IPS-20b (cell line): ENCODE results near the gene HOXC6.

Source experiments
- H3K27ac ChIP-seq: one replicate; pipeline ENCODE4 v1.5.1; 2013; ENCODE audit warnings: low read length
- H3K27me3 ChIP-seq: 2 replicates; pipeline ENCODE4 v1.6.1; 2013; ENCODE audit warnings: mild to moderate bottlenecking, low read length, inconsistent platforms; ENCODE audit not compliant: insufficient read depth
- H3K36me3 ChIP-seq: 2 replicates; pipeline ENCODE4 v1.6.1; 2013; ENCODE audit warnings: low read depth, mild to moderate bottlenecking, inconsistent platforms, low read length, moderate library complexity; ENCODE audit not compliant: insufficient read depth
- H3K4me1 ChIP-seq: 2 replicates; pipeline ENCODE4 v1.6.1; 2013; ENCODE audit warnings: mild to moderate bottlenecking, control low read depth, inconsistent platforms, low read length, moderate library complexity; ENCODE audit not compliant: insufficient read depth
- H3K4me3 ChIP-seq: 2 replicates; pipeline ENCODE4 v1.5.1; 2013; ENCODE audit warnings: mild to moderate bottlenecking, low read length, inconsistent platforms
- H3K9ac ChIP-seq: 2 replicates; pipeline ENCODE4 v1.6.1; 2013; ENCODE audit warnings: low read depth, mild to moderate bottlenecking, inconsistent platforms, low read length, moderate library complexity
- H3K9me3 ChIP-seq: 2 replicates; pipeline ENCODE4 v1.6.1; 2013; ENCODE audit warnings: mild to moderate bottlenecking, low read depth, low read length, inconsistent platforms; ENCODE audit not compliant: insufficient read depth

HOXC6 gene

GRCh38 chr12:54045401-54045800 lies 17.2 kb downstream of the HOXC6 start:
- Histone ChIP-seq H3K4me3 (no peak overlapping the region), H3K9me3 (peaks cover 4% of the 10 kb centered on the region; the same call in 1 of the 2 replicates), H3K36me3 (no peaks in the 10 kb centered on the region), H3K9ac (no peak overlapping the region), H3K27ac (no peak overlapping the region), H3K4me1 (no peaks in the 10 kb centered on the region), H3K27me3 (peaks cover 100% of the 10 kb centered on the region)

GRCh38 chr12:54045868-54046521 lies 17.8 kb downstream of the HOXC6 start:
- Histone ChIP-seq H3K4me3 (no peak overlapping the region), H3K36me3 (no peaks in the 10 kb centered on the region), H3K4me1 (no peaks in the 10 kb centered on the region), H3K27me3 (peaks cover 100% of the 10 kb centered on the region), H3K9me3 (peaks cover 4% of the 10 kb centered on the region; the same call in 1 of the 2 replicates), H3K27ac (no peak overlapping the region), H3K9ac (no peak overlapping the region)

DNA sequence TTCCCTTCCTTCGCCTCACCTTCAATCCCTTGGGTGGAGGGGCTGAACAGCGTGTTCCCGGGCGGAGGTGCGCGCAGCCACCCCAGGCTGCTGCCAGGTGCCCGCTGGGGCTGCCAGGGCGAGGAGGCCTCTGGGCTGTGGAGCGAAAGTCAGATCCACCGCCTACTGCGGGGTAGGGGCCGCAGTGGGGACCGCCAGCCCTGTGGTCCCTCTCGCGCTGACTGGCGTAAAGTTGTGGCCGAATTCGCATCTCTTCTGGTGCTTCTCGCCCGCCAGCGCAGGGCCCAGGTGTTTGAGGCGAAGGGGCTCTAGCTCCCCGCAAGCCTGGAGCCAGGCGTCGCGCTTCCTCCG lies 18.5 kb downstream of the HOXC6 start:
- Histone ChIP-seq H3K27ac (no peak overlapping the region), H3K9me3 (peaks cover 4% of the 10 kb centered on the region; the same call in 1 of the 2 replicates), H3K36me3 (no peaks in the 10 kb centered on the region), H3K4me1 (no peaks in the 10 kb centered on the region), H3K4me3 (no peak overlapping the region), H3K9ac (no peak overlapping the region), H3K27me3 (peaks cover 100% of the 10 kb centered on the region)

DNA sequence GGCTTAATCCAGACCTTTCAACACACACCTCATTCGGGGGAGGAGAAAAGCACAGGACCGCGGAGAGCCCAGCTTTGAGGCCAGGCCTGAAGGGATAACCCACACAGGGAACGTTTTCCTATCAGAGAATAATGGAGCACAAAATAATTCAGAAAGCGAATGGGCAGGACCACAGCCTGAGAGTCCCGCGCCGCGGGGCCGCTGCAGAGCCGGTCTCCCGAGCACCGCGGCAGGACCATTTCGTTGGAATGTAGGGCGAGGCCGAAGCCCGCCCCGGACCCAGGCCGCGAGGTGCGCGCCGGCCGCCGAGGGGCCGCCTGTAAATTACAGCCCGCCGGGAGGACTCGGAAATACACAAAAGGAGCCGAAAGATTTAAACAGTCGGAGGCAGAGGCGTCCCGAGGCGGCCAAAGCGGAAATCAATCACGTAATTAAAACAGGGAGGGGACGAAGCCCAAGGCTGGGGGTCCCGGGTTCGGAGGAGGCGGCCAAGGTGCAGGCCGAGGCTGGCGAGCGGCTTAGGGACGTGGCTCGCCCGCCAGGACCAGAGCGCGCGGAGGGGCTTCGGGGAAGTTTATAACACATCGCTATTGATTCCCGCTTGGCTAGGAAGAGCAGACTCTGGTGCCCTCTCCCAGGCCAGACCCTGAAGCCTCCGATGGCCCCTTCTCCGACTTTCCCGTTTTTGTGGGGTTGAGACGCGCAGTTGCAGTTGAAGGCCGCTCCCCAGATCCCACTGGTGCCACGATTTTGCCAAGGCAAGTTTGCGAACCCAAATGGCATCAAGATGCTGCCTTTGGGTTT lies 19.1 kb downstream of the HOXC6 start:
- no peaks in the 10 kb centered on the region for H3K36me3 ChIP-seq
- H3K4me1 ChIP-seq: no peaks in the 10 kb centered on the region
- H3K27ac ChIP-seq: no peak overlapping the region
- H3K4me3 ChIP-seq: no peak overlapping the region
- H3K27me3 ChIP-seq: peaks cover 100% of the 10 kb centered on the region
- no peak overlapping the region for H3K9ac ChIP-seq
- H3K9me3 ChIP-seq: peaks cover 4% of the 10 kb centered on the region; the same call in 1 of the 2 replicates

DNA sequence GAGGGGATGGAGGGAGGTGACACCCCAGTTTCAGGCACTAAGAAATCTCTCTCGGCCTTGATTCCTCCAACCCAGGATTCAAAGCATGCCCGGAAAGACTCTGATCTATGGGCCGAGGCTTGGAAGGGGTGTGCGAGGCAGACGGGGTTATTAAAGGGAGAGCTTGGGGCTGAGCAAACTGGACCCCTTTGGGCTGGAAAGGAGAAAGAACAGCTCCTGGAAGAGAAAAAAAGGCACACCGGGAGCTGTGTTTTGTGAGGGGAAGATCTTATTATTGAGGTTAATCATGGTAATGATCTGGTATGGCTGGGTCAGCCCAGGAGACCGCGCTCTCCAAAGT lies 19.7 kb downstream of the HOXC6 start:
- no peaks in the 10 kb centered on the region for H3K36me3 ChIP-seq
- H3K9ac ChIP-seq: no peak overlapping the region
- no peak overlapping the region for H3K27ac ChIP-seq
- H3K4me3 ChIP-seq: no peak overlapping the region
- peaks cover 4% of the 10 kb centered on the region; the same call in 1 of the 2 replicates for H3K9me3 ChIP-seq
- no peaks in the 10 kb centered on the region for H3K4me1 ChIP-seq
- peaks cover 100% of the 10 kb centered on the region for H3K27me3 ChIP-seq

- Histone ChIP-seq H3K4me1 (no peaks in the 10 kb centered on the region), H3K27me3 (peaks cover 100% of the 10 kb centered on the region), H3K4me3 (no peak overlapping the region), H3K9ac (no peak overlapping the region), H3K9me3 (peaks cover 4% of the 10 kb centered on the region; the same call in 1 of the 2 replicates), H3K36me3 (no peaks in the 10 kb centered on the region), H3K27ac (no peak overlapping the region)
Measured at GRCh38 chr12:54048406-54049093, 20.3 kb downstream of the HOXC6 start.

- Histone ChIP-seq H3K36me3 (no peaks in the 10 kb centered on the region), H3K9ac (no peak overlapping the region), H3K4me1 (no peaks in the 10 kb centered on the region), H3K27ac (no peak overlapping the region), H3K27me3 (peaks cover 100% of the 10 kb centered on the region), H3K9me3 (peaks cover 4% of the 10 kb centered on the region; the same call in 1 of the 2 replicates), H3K4me3 (no peak overlapping the region)
Measured at GRCh38 chr12:54049108-54049507, 20.9 kb downstream of the HOXC6 start.

GRCh38 chr12:54050482-54050810 lies 22.2 kb downstream of the HOXC6 start:
- H3K4me1 ChIP-seq: no peaks in the 10 kb centered on the region
- H3K36me3 ChIP-seq: no peaks in the 10 kb centered on the region
- H3K9me3 ChIP-seq: peaks cover 4% of the 10 kb centered on the region; the same call in 1 of the 2 replicates
- H3K9ac ChIP-seq: no peak overlapping the region
- peaks cover 100% of the 10 kb centered on the region for H3K27me3 ChIP-seq
- H3K4me3 ChIP-seq: no peak overlapping the region
- H3K27ac ChIP-seq: no peak overlapping the region

DNA sequence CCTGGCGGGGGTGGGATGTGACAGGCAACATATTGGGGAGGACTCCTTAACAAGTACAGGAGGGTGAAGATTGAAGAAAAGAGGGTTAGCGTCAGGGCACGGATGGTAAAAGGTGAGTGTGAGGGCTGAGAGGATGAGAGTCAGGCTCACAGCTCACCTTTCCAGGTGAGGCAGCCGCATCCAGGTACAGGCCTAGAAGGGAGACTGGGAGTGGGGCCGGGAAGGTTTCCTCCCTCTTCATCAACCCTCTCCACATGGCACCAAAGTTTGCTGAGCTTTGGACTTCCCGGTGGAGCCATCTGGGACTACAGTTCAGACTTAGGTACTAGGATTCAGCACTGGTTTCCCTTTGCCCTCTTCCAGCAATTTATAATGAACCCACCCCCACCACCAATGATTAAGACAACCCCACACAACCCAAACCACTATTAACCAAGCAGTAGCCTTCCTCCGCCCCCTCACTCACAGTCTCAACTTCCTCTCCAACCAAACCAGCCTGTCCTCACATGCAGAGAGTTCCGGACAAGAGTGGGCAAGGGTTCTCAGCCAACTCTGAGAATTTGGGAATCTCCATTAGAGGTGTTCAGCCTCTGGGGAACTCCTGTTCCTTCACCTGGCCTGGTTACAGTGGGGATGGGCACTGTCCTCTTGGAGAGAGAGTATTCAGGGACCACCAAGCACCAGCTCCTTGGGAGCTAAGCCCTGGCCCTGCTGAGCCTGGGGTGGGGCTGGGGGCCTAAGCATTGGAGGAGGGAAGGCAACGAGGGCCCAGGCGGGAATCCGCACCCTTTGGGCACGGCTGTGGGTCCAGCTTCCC lies 23.0 kb downstream of the HOXC6 start:
- Histone ChIP-seq H3K9ac (no peak overlapping the region), H3K9me3 (peaks cover 4% of the 10 kb centered on the region; the same call in 1 of the 2 replicates), H3K27ac (no peak overlapping the region), H3K4me3 (no peak overlapping the region), H3K4me1 (no peaks in the 10 kb centered on the region), H3K36me3 (no peaks in the 10 kb centered on the region), H3K27me3 (peaks cover 100% of the 10 kb centered on the region)

DNA sequence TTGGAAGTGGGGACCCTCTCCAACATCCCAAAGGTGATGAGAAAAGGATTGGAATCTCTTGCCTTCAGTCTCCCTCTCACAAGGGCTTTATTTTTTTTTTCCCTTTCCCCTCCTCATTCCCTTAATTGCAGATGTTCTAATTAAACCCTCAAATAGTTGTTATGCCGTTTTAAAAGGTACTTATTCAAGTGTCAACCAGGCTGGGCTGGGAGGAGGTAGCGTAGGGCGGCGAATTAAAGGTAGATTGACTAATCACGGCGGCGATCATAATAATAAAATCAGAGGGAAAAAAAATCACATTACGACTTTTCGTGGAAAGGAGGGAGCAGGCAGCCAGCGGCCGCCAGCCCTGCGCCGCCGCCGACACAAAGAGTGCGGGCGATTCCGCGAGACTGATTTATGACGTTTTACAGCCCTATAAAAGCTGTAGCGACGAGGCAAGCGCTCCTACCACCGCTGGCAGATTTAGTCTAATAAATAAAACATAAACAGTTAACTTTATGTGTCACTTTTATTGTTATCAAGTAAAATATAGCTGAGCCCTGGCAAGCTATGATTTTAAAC lies 23.7 kb downstream of the HOXC6 start:
- no peak overlapping the region for H3K27ac ChIP-seq
- H3K36me3 ChIP-seq: no peaks in the 10 kb centered on the region
- H3K4me3 ChIP-seq: no peak overlapping the region
- H3K9ac ChIP-seq: no peak overlapping the region
- peaks cover 100% of the 10 kb centered on the region for H3K27me3 ChIP-seq
- peaks cover 4% of the 10 kb centered on the region; the same call in 1 of the 2 replicates for H3K9me3 ChIP-seq
- H3K4me1 ChIP-seq: no peaks in the 10 kb centered on the region

- Histone ChIP-seq H3K36me3 (no peaks in the 10 kb centered on the region), H3K27ac (no peak overlapping the region), H3K9me3 (peaks cover 4% of the 10 kb centered on the region; the same call in 1 of the 2 replicates), H3K27me3 (peaks cover 100% of the 10 kb centered on the region), H3K4me1 (no peaks in the 10 kb centered on the region), H3K9ac (no peak overlapping the region), H3K4me3 (no peak overlapping the region)
Measured at GRCh38 chr12:54052438-54053002, 24.3 kb downstream of the HOXC6 start.
